ENCODE results near the gene ELANE. TPM values are rescaled to one million over a fixed set of nuclear protein-coding genes. Genes with fewer than 3 reads are reported as not detected.

The ELANE gene
- total and polyA plus RNA-seq, 2 donors (not counting 1 experiment from before 2014, with no cell fraction given): 0.48 to 0.66 TPM

DNA sequence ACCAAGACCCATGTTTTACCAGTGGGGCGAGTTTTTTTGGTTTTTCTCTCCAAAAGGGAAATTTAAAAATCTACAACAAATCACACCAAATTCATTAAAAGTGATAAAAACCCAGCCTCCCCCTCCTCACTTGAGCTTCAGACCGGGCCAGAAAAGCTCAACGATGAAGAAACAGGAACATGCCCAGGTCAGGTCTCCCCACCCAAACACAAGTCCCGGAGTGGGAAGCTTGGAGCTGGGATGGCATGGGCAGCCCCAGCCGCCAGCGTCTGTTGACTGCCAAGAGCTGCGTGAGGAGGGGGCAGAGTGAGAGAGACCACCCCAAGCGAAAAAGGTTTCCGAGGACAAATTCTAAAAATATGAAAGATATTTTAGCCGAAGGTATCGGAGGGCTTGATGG is 44.9 kb downstream of the ELANE start:
- Histone ChIP-seq H3K27me3 (ENCODE audit: control insufficient read depth, insufficient read depth, low read length) (no peaks in the 10 kb centered on the region), H3K4me1 (ENCODE audit: control insufficient read depth, extremely low read depth, insufficient read depth, low read length) (no peaks in the 10 kb centered on the region), H3K9ac (ENCODE audit: insufficient read depth, low read length) (no peak overlapping the region), H3K27ac (ENCODE audit: insufficient read depth, low read length) (no peak overlapping the region), H4K20me1 (ENCODE audit: control insufficient read depth, extremely low read depth, insufficient read depth, low read length) (no peaks in the 10 kb centered on the region), H2AFZ (ENCODE audit: low read length) (no peak overlapping the region), H3K4me3 (replicated peaks in 1 of 4; ENCODE audit: control extremely low read depth in 1 of 4, insufficient read depth in 1 of 4, low read depth in 3 of 4, low read length in 4 of 4) (no peak overlapping the region), H3K79me2 (ENCODE audit: control insufficient read depth, insufficient read depth, low read length) (peaks cover 4% of the 10 kb centered on the region), H3K36me3 (ENCODE audit: control insufficient read depth, insufficient read depth, low read length) (peaks cover 10% of the 10 kb centered on the region), H3K9me3 (ENCODE audit: control insufficient read depth, insufficient read depth, low read depth, low read length) (no peaks in the 10 kb centered on the region), H3K4me2 (ENCODE audit: extremely low read depth, insufficient read depth, low read length) (no peak overlapping the region)
- TF ChIP-seq, protein P1, sequence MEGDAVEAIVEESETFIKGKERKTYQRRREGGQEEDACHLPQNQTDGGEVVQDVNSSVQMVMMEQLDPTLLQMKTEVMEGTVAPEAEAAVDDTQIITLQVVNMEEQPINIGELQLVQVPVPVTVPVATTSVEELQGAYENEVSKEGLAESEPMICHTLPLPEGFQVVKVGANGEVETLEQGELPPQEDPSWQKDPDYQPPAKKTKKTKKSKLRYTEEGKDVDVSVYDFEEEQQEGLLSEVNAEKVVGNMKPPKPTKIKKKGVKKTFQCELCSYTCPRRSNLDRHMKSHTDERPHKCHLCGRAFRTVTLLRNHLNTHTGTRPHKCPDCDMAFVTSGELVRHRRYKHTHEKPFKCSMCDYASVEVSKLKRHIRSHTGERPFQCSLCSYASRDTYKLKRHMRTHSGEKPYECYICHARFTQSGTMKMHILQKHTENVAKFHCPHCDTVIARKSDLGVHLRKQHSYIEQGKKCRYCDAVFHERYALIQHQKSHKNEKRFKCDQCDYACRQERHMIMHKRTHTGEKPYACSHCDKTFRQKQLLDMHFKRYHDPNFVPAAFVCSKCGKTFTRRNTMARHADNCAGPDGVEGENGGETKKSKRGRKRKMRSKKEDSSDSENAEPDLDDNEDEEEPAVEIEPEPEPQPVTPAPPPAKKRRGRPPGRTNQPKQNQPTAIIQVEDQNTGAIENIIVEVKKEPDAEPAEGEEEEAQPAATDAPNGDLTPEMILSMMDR (conservative IDR thresholded peaks at IDR 0.05 in 1 of 2, IDR thresholded peaks at IDR 0.05 in 1 of 2; ENCODE audit: low read depth in 1 of 2, low read length in 2 of 2): no peak
- no peak for TF ChIP-seq EZH2 (IDR thresholded peaks at IDR 0.05; ENCODE audit: low read length, missing control alignments)
- DNase-seq (ENCODE audit: low read depth in 2 of 2): no peak

DNA sequence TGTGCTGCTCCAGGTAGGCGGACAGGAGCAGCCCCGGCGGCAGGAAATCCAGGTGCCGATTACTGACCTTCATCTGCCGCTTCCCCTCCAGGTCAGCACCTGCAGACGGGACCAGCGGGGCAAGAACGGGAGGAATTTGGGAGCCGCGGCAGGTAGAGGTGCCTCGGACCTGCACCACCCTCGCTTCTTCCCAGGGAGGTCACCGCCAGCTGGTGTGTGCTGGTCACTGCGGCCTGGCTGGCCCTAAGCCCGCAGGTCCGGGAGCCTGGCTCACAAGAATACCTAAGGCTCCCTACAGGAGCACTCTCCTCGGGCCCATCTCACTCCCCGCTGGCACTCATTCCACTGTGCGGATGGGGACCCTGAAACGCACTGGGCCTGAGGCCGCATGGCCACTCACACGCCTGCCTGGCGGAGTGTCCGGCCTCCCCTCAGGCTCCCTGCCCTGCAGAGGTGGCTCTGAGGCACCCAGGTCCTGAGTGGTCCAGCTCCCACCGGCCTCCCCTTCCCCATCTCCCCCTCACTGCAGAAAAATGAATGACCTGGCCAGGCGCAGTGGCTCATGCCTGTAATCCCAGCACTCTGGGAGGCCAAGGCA is 45.4 kb downstream of the ELANE start:
- no peak for TF ChIP-seq EZH2 (IDR thresholded peaks at IDR 0.05; ENCODE audit: low read length, missing control alignments)
- TF ChIP-seq, protein P1 (conservative IDR thresholded peaks at IDR 0.05 in 1 of 2, IDR thresholded peaks at IDR 0.05 in 1 of 2; ENCODE audit: low read depth in 1 of 2, low read length in 2 of 2): peak in 1 of 2 donors; percentile 11
- no peaks in the 10 kb centered on the region for H3K27me3 ChIP-seq (ENCODE audit: control insufficient read depth, insufficient read depth, low read length)
- no peaks in the 10 kb centered on the region for H3K4me1 ChIP-seq (ENCODE audit: control insufficient read depth, extremely low read depth, insufficient read depth, low read length)
- H3K9ac ChIP-seq (ENCODE audit: insufficient read depth, low read length): no peak overlapping the region
- H3K27ac ChIP-seq (ENCODE audit: insufficient read depth, low read length): no peak overlapping the region
- H4K20me1 ChIP-seq (ENCODE audit: control insufficient read depth, extremely low read depth, insufficient read depth, low read length): no peaks in the 10 kb centered on the region
- peaks cover 10% of the 10 kb centered on the region for H3K36me3 ChIP-seq (ENCODE audit: control insufficient read depth, insufficient read depth, low read length)
- no peaks in the 10 kb centered on the region for H3K9me3 ChIP-seq (ENCODE audit: control insufficient read depth, insufficient read depth, low read depth, low read length)
- H3K4me3 ChIP-seq (replicated peaks in 1 of 4; ENCODE audit: control extremely low read depth in 1 of 4, insufficient read depth in 1 of 4, low read depth in 3 of 4, low read length in 4 of 4): no peak overlapping the region
- no peaks in the 10 kb centered on the region for H3K79me2 ChIP-seq (ENCODE audit: control insufficient read depth, insufficient read depth, low read length)
- no peak overlapping the region for H2AFZ ChIP-seq (ENCODE audit: low read length)
- no peak overlapping the region for H3K4me2 ChIP-seq (ENCODE audit: extremely low read depth, insufficient read depth, low read length)
- DNase-seq (ENCODE audit: low read depth in 2 of 2): no peak

DNA sequence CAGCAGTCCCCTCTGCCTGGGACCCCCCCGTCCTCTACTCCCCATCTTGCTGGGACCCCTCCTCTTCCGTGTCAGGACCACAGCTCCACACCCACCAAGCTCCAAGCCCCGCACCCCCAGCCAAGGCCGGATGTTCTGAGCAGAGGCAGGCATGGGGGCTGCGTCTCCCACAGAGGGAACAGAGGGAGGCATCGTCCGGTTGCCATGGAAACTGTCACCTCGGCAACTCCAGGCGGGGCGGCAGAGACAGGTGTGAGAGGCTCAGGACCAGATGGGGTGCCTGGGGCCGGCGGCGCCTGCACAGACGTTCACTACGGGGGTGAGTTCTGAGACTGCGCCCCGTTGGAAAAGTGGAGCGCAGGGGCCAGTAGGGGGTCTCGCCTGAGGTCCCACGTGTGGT is 46.6 kb downstream of the ELANE start:
- Histone ChIP-seq H3K27me3 (ENCODE audit: control insufficient read depth, insufficient read depth, low read length) (no peaks in the 10 kb centered on the region), H3K27ac (ENCODE audit: insufficient read depth, low read length) (no peak overlapping the region), H3K4me3 (replicated peaks in 1 of 4; ENCODE audit: control extremely low read depth in 1 of 4, insufficient read depth in 1 of 4, low read depth in 3 of 4, low read length in 4 of 4) (no peak overlapping the region), H3K4me2 (ENCODE audit: extremely low read depth, insufficient read depth, low read length) (no peak overlapping the region), H3K36me3 (ENCODE audit: control insufficient read depth, insufficient read depth, low read length) (peaks cover 10% of the 10 kb centered on the region), H2AFZ (ENCODE audit: low read length) (no peak overlapping the region), H4K20me1 (ENCODE audit: control insufficient read depth, extremely low read depth, insufficient read depth, low read length) (no peaks in the 10 kb centered on the region), H3K4me1 (ENCODE audit: control insufficient read depth, extremely low read depth, insufficient read depth, low read length) (no peaks in the 10 kb centered on the region), H3K79me2 (ENCODE audit: control insufficient read depth, insufficient read depth, low read length) (no peaks in the 10 kb centered on the region), H3K9ac (ENCODE audit: insufficient read depth, low read length) (no peak overlapping the region), H3K9me3 (ENCODE audit: control insufficient read depth, insufficient read depth, low read depth, low read length) (no peaks in the 10 kb centered on the region)
- no peak for TF ChIP-seq EZH2 (IDR thresholded peaks at IDR 0.05; ENCODE audit: low read length, missing control alignments)
- TF ChIP-seq, protein P1 (conservative IDR thresholded peaks at IDR 0.05 in 1 of 2, IDR thresholded peaks at IDR 0.05 in 1 of 2; ENCODE audit: low read depth in 1 of 2, low read length in 2 of 2): no peak
- no peak for DNase-seq (ENCODE audit: low read depth in 2 of 2)
